ENCODE data around the gene MPHOSPH9.

DNA sequence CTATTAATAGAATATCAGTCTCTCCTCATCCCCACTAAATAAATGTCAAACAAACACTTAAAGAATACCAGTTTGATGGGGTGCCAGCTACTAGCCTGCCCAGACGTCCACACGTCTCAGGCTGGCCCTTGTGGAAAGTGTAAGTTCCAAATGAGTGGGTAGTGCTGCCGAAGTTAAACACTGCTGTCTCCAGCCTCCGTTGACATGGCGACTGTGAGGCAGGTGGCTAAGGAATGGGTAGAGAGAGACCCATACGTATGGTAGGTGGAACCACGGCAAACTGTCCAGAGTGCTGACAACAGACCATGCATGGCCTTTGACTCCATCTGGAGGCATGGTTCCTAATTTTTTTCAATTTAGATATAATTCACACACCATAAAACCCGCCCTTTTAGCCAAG lies 119.9 kb downstream of the MPHOSPH9 start:
- TF ChIP-seq, protein P1, sequence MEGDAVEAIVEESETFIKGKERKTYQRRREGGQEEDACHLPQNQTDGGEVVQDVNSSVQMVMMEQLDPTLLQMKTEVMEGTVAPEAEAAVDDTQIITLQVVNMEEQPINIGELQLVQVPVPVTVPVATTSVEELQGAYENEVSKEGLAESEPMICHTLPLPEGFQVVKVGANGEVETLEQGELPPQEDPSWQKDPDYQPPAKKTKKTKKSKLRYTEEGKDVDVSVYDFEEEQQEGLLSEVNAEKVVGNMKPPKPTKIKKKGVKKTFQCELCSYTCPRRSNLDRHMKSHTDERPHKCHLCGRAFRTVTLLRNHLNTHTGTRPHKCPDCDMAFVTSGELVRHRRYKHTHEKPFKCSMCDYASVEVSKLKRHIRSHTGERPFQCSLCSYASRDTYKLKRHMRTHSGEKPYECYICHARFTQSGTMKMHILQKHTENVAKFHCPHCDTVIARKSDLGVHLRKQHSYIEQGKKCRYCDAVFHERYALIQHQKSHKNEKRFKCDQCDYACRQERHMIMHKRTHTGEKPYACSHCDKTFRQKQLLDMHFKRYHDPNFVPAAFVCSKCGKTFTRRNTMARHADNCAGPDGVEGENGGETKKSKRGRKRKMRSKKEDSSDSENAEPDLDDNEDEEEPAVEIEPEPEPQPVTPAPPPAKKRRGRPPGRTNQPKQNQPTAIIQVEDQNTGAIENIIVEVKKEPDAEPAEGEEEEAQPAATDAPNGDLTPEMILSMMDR (IDR thresholded peaks at IDR 0.05): no peak
- TF ChIP-seq EP300 (IDR thresholded peaks at IDR 0.05): no peak
- TF ChIP-seq POLR2A (IDR thresholded peaks at IDR 0.05): no peak

Data from suprapubic skin (tissue), 3 donors.